Measurements from ENCODE around the gene OR5K1.

Gene OR5K1

GRCh38 chr3:98514948-98515347 is 51.9 kb downstream of the OR5K1 start:
- no peak overlapping the region for H3K4me3 ChIP-seq (ENCODE audit: low read length)
- H4K5ac ChIP-seq (ENCODE audit: low read length), result no peak overlapping the region
- H3K23ac ChIP-seq (ENCODE audit: low read length), result no peak overlapping the region
- H3K79me1 ChIP-seq (ENCODE audit: low read length), result peaks cover 4% of the 10 kb centered on the region
- no peak overlapping the region for H3K56ac ChIP-seq (ENCODE audit: low read length)
- no peak overlapping the region for H2BK15ac ChIP-seq (replicated peaks; ENCODE audit: low read depth)
- H2BK5ac ChIP-seq (ENCODE audit: low read length), result no peak overlapping the region
- H4K8ac ChIP-seq (ENCODE audit: low read depth, low read length), result no peak overlapping the region
- H3K4me1 ChIP-seq (ENCODE audit: control insufficient read depth, low read depth, low read length), result no peaks in the 10 kb centered on the region
- H3K4me2 ChIP-seq (ENCODE audit: low read length), result no peak overlapping the region
- no peaks in the 10 kb centered on the region for H3K36me3 ChIP-seq (ENCODE audit: control insufficient read depth, insufficient read depth, low read length)
- H2BK120ac ChIP-seq (ENCODE audit: low read depth, low read length), result no peak overlapping the region
- no peak for DNase-seq
- no peak overlapping the region for H3K4ac ChIP-seq (ENCODE audit: low read depth, low read length)
- H3K27me3 ChIP-seq (ENCODE audit: insufficient read depth, low read length, poor library complexity), result no peaks in the 10 kb centered on the region
- no peak overlapping the region for H3K9ac ChIP-seq (ENCODE audit: low read length)
- peaks cover 7% of the 10 kb centered on the region for H3K79me2 ChIP-seq (ENCODE audit: control insufficient read depth, insufficient read depth, low read length)
- WGBS (ENCODE audit: extremely low coverage, insufficient coverage, low lambda C conversion rate), result no CpG with 5 or more reads among the region's 1 CpG
- no peak overlapping the region for H3K27ac ChIP-seq (ENCODE audit: low read depth, low read length)
- no peak overlapping the region for H2AK5ac ChIP-seq (ENCODE audit: low read length)
- H3K18ac ChIP-seq (ENCODE audit: low read length), result no peak overlapping the region

DNA sequence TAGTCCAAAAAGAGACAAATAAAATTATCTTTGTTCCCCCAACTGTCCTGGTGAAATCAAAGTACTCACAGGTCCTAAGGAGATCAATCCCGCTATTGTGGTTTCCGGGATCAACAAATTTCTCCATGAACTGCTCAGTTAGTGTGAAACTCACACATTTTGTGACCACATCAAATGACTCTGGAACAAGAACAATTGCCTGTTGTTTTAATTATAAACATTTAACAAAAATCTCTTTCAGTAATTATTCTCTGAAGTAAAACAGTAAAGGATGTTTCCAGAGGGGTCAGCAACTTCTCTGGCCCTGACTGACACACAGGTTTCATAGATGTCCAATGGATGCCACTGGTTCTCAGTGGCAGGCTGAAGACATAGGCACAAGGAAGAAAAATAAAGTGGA is 55.8 kb downstream of the OR5K1 start:
- H3K9ac ChIP-seq (ENCODE audit: low read length), result no peak overlapping the region
- no peak overlapping the region for H3K56ac ChIP-seq (ENCODE audit: low read length)
- peaks cover 12% of the 10 kb centered on the region for H3K79me1 ChIP-seq (ENCODE audit: low read length)
- H3K27ac ChIP-seq (ENCODE audit: low read depth, low read length), result no peak overlapping the region
- no peak overlapping the region for H4K5ac ChIP-seq (ENCODE audit: low read length)
- H2AK5ac ChIP-seq (ENCODE audit: low read length), result no peak overlapping the region
- H2BK120ac ChIP-seq (ENCODE audit: low read depth, low read length), result no peak overlapping the region
- H3K23ac ChIP-seq (ENCODE audit: low read length), result no peak overlapping the region
- no peak overlapping the region for H3K4me3 ChIP-seq (ENCODE audit: low read length)
- no peak overlapping the region for H3K4ac ChIP-seq (ENCODE audit: low read depth, low read length)
- no peak overlapping the region for H3K18ac ChIP-seq (ENCODE audit: low read length)
- H3K4me2 ChIP-seq (ENCODE audit: low read length), result no peak overlapping the region
- H3K36me3 ChIP-seq (ENCODE audit: control insufficient read depth, insufficient read depth, low read length), result no peaks in the 10 kb centered on the region
- no peak for DNase-seq
- H3K4me1 ChIP-seq (ENCODE audit: control insufficient read depth, low read depth, low read length), result no peaks in the 10 kb centered on the region
- no peak overlapping the region for H4K8ac ChIP-seq (ENCODE audit: low read depth, low read length)
- H3K27me3 ChIP-seq (ENCODE audit: insufficient read depth, low read length, poor library complexity), result no peaks in the 10 kb centered on the region
- no CpG with 5 or more reads among the region's 2 CpGs for WGBS (ENCODE audit: extremely low coverage, insufficient coverage, low lambda C conversion rate)
- H2BK5ac ChIP-seq (ENCODE audit: low read length), result no peak overlapping the region
- H3K79me2 ChIP-seq (ENCODE audit: control insufficient read depth, insufficient read depth, low read length), result peaks cover 22% of the 10 kb centered on the region
- H2BK15ac ChIP-seq (replicated peaks; ENCODE audit: low read depth), result no peak overlapping the region

DNA sequence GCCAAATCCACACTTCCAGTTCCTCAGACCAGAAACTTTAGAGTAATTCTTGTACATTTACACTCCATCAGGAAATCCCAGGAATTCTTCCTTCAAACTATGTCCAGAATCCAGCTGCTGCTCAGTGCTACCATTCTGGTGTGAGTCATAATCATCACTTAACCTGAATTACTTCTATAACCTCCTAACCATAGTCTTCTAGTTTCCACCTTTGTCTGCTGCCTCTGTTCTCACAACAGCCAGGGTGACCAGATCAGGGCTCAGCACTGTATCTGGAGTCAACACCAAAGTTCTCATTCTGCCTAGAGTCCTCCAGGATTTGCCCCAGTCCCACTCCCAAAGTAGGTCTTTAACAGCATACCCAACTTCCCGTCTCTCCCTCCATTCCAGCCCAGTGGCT is 56.4 kb downstream of the OR5K1 start:
- Histone ChIP-seq H2AK5ac (ENCODE audit: low read length) (no peak overlapping the region), H3K4me1 (ENCODE audit: control insufficient read depth, low read depth, low read length) (no peaks in the 10 kb centered on the region), H2BK5ac (ENCODE audit: low read length) (no peak overlapping the region), H3K9ac (ENCODE audit: low read length) (no peak overlapping the region), H4K5ac (ENCODE audit: low read length) (no peak overlapping the region), H2BK120ac (ENCODE audit: low read depth, low read length) (no peak overlapping the region), H3K79me2 (ENCODE audit: control insufficient read depth, insufficient read depth, low read length) (peaks cover 22% of the 10 kb centered on the region), H3K18ac (ENCODE audit: low read length) (no peak overlapping the region), H3K56ac (ENCODE audit: low read length) (no peak overlapping the region), H3K27me3 (ENCODE audit: insufficient read depth, low read length, poor library complexity) (no peaks in the 10 kb centered on the region), H3K4ac (ENCODE audit: low read depth, low read length) (no peak overlapping the region), H3K4me3 (ENCODE audit: low read length) (no peak overlapping the region), H3K23ac (ENCODE audit: low read length) (no peak overlapping the region), H3K79me1 (ENCODE audit: low read length) (peaks cover 12% of the 10 kb centered on the region), H2BK15ac (replicated peaks; ENCODE audit: low read depth) (no peak overlapping the region), H4K8ac (ENCODE audit: low read depth, low read length) (no peak overlapping the region), H3K27ac (ENCODE audit: low read depth, low read length) (no peak overlapping the region), H3K4me2 (ENCODE audit: low read length) (no peak overlapping the region), H3K36me3 (ENCODE audit: control insufficient read depth, insufficient read depth, low read length) (no peaks in the 10 kb centered on the region)
- no CpG with 5 or more reads among the region's 1 CpG for WGBS (ENCODE audit: extremely low coverage, insufficient coverage, low lambda C conversion rate)
- no peak for DNase-seq

DNA sequence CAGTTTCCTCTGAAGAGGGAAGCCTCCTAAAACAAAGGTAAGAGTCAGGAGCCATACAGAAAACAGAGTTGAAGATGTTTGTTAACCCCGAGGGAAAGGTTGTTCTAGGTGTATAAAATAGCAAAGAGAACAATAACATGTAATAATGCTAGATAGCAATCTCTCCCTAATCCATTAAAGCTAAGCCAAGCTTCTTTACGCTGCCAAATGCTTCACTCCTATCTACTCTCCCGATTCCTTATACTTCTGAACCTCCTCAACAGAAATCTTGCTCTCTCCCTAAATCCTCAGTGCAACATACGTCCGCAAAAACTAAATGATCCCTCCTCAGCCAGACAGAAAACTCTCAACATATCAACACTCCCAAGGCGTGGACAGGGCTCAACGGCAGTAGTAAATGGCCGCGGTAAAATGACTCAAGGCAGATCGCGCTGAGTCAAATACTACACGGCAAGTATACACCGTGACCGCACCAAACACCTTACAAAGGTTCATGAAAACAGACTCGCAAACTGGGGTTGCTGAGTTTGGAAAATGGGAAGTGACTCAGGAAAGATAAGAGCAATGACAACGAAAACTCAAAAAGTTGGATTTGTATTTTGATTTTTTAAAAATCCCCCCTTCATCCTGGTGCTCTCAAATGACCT is 59.0 kb downstream of the OR5K1 start:
- DNase-seq, result peak; percentile 72
- Histone ChIP-seq H3K4me2 (ENCODE audit: low read length) (peak overlapping the region; percentile 70), H2BK120ac (ENCODE audit: low read depth, low read length) (no peak overlapping the region), H3K4me1 (ENCODE audit: control insufficient read depth, low read depth, low read length) (no peaks in the 10 kb centered on the region), H3K56ac (ENCODE audit: low read length) (peak overlapping the region; percentile 96), H3K4me3 (ENCODE audit: low read length) (peak overlapping the region; percentile 76), H3K18ac (ENCODE audit: low read length) (peak overlapping the region; percentile 56), H3K9ac (ENCODE audit: low read length) (peak overlapping the region; percentile 99), H3K23ac (ENCODE audit: low read length) (peak overlapping the region; percentile 83), H3K4ac (ENCODE audit: low read depth, low read length) (peak overlapping the region; percentile 58), H2BK5ac (ENCODE audit: low read length) (peak overlapping the region; percentile 82), H2BK15ac (replicated peaks; ENCODE audit: low read depth) (no peak overlapping the region), H4K5ac (ENCODE audit: low read length) (no peak overlapping the region), H3K79me2 (ENCODE audit: control insufficient read depth, insufficient read depth, low read length) (peaks cover 22% of the 10 kb centered on the region), H3K27ac (ENCODE audit: low read depth, low read length) (peak overlapping the region; percentile 91), H4K8ac (ENCODE audit: low read depth, low read length) (no peak overlapping the region), H3K79me1 (ENCODE audit: low read length) (peaks cover 10% of the 10 kb centered on the region), H2AK5ac (ENCODE audit: low read length) (peak overlapping the region; percentile 75), H3K36me3 (ENCODE audit: control insufficient read depth, insufficient read depth, low read length) (no peaks in the 10 kb centered on the region), H3K27me3 (ENCODE audit: insufficient read depth, low read length, poor library complexity) (no peaks in the 10 kb centered on the region)
- whole genome bisulfite sequencing (ENCODE audit: extremely low coverage, insufficient coverage, low lambda C conversion rate), result no CpG with 5 or more reads among the region's 16 CpGs
